Fibroblast of upper back skin (primary cell): ENCODE measurements around the gene PIK3R5.
A peak's percentile ranks its signal among the peaks of the same experiment; 100 is the strongest.
"Not testable (repeated sequence)": the region's sequence is repeated elsewhere in the genome, so short reads cannot be mapped to it uniquely, and the experiment has no call there.

Source experiments
- DNase-seq: peaks from one replicate; pipeline ENCODE4 v3.0.0-alpha.2; 2013

The PIK3R5 gene

GRCh38 chr17:8872036-8872704 lies 93.3 kb downstream of the PIK3R5 start:
- no peak for DNase-seq

DNA sequence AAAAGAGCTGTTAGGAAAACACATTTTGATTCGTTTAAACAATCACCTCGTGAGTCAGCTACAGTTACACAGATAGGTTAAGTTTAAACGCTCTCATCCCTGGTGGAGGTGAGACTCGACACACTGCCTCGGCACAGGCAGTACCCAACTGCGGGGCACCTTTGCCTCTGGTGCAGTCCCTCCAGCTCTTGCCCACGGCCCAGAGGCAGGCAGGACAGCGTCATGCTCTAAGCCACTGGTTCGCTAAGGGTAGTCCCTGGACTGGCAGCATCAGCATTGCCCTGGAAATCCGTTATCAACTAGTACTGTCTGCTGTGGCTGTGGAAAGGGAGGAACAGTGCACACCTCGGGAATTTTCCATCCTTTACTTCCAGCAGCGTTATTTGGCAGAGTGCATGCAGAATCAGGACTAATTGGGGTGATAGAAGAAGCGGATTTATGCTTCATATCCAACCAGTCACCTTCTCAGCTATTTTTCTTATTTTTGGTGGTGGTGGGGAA lies 94.4 kb downstream of the PIK3R5 start:
- DNase-seq, result no peak

GRCh38 chr17:8870406-8871040 lies 95.0 kb downstream of the PIK3R5 start:
- DNase-seq, result no peak

GRCh38 chr17:8869114-8869815 lies 96.2 kb downstream of the PIK3R5 start:
- no peak for DNase-seq

GRCh38 chr17:8868529-8868951 lies 97.0 kb downstream of the PIK3R5 start:
- no peak for DNase-seq

DNA sequence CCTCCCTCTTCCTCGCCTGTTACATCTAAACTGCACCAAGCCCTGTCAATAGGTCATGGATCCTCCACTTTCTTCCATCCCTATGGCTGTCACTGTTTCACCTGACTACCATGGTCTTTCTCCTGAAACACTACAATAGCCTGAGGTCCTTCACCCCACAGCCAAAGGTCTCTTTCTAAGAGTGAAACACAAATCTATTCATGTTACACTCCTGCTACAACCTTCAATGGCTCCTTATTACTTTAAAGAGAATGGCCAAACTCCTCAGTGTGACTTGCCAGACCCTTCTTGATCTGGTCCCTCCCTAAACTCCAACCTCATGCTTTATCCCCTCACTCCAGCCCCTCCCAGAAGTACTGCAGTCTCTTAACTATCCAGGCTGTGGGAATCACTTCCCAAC lies 97.4 kb downstream of the PIK3R5 start:
- no peak for DNase-seq

DNA sequence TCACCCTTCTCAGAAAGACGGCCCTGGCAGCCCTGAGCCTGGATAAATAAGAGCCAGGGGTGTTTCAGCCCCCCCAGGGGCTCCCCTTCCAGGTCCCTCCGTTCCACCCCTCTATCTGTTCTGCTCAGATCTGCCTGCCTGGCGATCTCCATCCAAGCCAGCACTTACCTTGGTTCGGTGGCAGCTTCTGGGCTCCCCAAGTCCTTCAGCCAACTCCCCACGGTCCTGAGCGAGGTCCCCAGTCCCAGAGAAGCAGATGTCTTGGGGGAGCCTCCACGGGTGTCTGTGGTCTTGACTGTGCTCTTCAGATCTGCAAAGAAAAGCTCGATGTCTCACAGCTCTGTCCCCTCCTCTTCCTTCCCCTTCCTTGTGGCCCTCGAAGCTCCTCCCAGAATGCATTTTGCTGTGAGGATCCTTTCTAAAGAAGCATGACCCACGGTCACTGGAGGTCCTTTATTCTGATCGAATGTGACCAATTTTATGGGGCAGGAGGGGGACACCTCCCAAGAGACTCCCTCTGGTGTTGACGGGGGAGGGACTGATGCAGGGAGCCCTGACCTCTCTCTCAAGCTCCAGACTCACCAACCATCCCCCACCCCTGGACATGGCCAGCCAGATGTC lies 98.0 kb downstream of the PIK3R5 start, which contains the start of gene PIK3R6:
Gene PIK3R6, minus strand, starts transcription at position 314 of the 621 bp plus-strand sequence. CDS start 17,880 bp downstream, outside the sequence.
- DNase-seq, result no peak

- no peak for DNase-seq
Observed at GRCh38 chr17:8865811-8866210, 99.7 kb downstream of the PIK3R5 start.

DNA sequence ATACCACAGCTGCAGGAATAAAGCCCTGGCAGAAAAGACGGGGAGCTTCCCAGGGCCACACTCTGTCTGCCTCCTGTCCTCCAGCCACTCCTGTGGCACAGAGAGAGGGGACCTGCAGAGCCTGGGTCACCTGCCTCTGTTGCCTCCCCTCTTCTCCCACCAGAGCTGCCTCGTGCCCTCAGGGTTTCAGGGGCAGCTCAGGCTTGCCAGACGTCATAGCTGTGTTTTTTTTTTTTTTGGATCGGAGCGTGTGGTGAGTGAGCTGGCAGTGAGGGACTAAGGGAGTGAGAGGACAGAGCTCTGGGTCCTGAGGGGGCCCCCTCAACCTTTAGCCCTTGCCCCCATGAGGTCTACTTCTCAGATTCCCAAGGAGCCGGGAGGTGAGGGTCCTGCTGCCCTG lies 100.1 kb downstream of the PIK3R5 start:
- DNase-seq, result no peak

- no peak for DNase-seq
Observed at GRCh38 chr17:8862213-8863056, 103.1 kb downstream of the PIK3R5 start.

DNA sequence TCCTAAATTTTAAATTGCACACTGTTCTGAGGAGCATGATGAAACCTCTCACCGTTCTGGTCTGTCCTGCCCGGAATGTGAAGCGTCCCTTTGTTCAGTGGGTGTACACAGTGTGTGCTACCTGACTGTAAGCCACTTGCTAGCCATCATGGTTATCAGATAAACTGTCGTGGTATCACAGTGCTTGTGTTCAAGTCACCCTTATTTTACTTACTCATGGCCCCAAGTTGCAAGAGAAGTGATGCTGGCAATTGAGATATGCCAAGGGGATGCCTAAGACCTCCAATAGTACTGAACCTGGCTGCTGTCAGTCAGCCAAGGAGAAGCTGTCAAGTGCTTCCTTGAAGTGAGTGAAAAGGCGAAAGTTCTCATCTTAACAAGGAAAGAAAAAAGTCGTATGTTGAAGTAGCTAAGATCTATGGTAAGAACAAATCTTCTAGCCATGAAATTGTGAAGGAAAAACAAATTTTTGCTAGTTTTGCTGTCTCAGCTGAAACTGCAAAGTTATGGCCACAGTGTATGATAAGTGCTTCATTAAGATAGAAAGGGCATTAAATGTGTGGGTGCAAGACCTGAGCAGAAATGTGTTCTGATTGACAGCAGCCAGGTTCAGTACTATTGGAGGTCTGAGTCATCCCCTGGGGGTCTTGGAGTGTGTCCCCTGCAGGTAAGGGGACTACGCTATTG lies 103.9 kb downstream of the PIK3R5 start:
- DNase-seq, result no peak

GRCh38 chr17:8859804-8860430 lies 105.6 kb downstream of the PIK3R5 start:
- no peak for DNase-seq

DNA sequence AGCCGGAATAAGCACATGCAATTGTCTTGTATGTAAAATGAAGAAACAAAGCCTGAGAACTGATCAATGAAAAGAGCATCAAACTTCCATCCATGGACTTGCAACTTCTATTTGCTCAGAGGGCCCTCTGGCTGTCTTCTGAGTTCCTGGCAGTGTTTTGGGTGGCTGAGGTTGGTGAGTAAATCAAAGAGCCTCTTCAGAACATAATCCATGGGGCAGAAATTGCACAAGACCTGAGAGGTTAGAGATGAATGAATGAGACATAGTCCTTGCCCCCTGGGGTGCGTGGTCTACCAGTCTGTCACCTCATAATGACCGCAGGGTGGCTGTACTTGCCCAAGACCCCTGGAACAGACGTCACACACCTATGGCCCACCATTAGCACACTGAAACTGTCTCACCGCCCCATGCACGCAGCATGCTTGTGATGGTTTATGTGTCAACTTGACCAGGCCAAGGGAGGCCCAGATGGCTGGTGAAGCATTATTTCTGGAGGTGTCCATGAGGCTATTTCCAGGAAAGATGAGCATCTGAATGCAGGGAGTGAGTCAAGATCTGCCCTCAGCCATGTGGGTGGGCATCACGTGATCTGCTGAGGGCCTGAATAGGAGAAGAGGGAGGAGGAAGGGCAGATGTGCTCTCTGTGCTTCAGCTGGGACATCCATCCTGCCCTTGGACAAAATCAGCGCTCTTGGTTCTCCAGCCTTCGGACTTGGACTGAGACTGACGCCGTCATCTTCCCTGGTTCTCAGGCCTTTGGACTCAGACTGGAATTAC lies 106.3 kb downstream of the PIK3R5 start:
- peak; percentile 82 for DNase-seq

- DNase-seq, result peak; percentile 93
Observed at GRCh38 chr17:8857919-8858318, 107.6 kb downstream of the PIK3R5 start.

GRCh38 chr17:8856869-8857575 lies 108.5 kb downstream of the PIK3R5 start:
- no peak for DNase-seq

DNA sequence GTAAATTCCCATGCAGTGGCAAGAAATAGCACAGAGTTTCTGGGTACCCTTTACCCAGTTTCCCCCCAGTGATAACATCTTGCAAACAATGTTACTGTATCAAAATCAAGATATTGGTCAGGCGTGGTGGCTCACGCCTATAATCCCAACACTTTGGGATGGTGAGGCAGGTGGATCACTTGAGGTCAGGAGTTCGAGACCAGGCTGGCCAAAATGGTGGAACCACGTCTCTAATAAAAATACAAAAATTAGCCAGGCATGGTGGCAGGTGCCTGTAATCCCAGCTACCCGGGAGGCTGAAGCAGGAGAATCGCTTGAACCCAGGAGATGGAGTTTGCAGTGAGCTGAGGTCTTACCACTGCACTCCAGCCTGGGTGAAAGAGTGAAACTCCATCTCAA lies 109.3 kb downstream of the PIK3R5 start:
- DNase-seq, result not testable (repeated sequence)

DNA sequence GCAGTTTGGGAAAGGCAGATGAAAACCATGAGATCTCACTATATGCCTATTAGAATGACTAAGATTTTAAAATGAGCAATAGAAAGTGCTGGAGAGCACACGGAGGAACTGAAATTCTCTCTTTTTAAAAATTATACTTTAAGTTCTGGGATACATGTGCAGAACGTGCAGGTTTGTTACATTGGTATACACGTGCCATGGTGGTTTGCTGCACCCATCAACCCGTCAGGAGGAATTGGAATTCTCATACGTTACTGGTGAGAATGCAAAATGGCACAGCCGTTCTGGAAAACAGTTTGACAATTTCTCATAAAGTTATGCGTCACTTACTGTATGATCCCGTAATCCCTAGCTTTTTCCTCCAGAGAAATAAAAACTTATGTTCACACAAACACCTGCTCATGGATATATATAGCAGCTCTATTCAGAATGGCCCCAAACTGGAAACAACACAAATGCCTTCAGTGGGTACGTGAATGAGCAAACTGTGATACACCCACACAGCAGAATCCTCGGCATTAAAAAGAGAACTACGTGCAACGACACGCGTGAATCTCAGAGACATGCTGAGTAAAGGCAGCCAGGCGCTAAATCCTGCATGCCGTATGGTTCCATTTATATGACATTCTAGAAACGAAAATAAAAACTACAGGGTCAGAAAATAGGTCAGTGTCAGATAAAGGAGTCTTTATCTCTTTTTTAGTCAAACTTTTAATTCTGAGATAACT lies 109.9 kb downstream of the PIK3R5 start:
- DNase-seq, result no peak

DNA sequence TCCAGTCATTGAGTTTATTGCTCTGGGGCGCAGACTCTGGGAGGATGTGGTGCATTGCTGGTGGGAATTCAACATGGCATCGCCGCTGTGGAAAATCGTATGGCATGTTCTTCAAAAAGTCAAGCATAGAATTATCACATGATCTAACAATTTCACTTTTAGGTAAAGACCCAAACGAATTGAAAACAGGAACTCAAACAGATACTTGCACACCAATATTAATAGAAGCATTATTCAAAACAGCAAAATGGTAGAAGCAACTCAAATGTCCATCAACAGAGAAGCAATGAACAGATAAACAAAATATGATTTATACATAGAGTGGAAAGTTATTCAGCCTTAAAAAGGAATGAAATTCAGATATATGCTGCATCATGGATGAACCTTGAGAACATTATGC lies 113.9 kb downstream of the PIK3R5 start:
- DNase-seq, result no peak
